AG09319 (cell line): Measurements from ENCODE around the gene PRRG1.
"Not testable (repeated sequence)": the region's sequence is repeated elsewhere in the genome, so short reads cannot be mapped to it uniquely, and the experiment has no call there.

Experiments used
- DNase-seq: peaks from one replicate; pipeline ENCODE4 v3.0.0-alpha.2; 2010; ENCODE audit warnings: low read depth; ENCODE audit errors: extremely low read depth
- CTCF ChIP-seq: IDR thresholded peaks from 2 replicates; pipeline ENCODE4 v1.5.1; 2011; ENCODE audit warnings: low read depth, mild to moderate bottlenecking, inconsistent platforms, low read length, moderate library complexity

The PRRG1 gene

GRCh38 chrX:37441377-37441776, 92.2 kb downstream of the PRRG1 start:
- no peak for DNase-seq
- no peak for TF ChIP-seq CTCF

- no peak for DNase-seq
- no peak for TF ChIP-seq CTCF
Measured at GRCh38 chrX:37445182-37445581, 96.0 kb downstream of the PRRG1 start.

- TF ChIP-seq CTCF, result no peak
- no peak for DNase-seq
Measured at GRCh38 chrX:37453821-37454220, 104.7 kb downstream of the PRRG1 start.

GRCh38 chrX:37454537-37455285, 105.5 kb downstream of the PRRG1 start:
- no peak for DNase-seq
- no peak for TF ChIP-seq CTCF

- no peak for TF ChIP-seq CTCF
- no peak for DNase-seq
Measured at GRCh38 chrX:37455381-37455780, 106.2 kb downstream of the PRRG1 start.

- DNase-seq, result not testable (repeated sequence)
Measured at GRCh38 chrX:37460285-37460684, 111.1 kb downstream of the PRRG1 start.

- TF ChIP-seq CTCF, result no peak
- DNase-seq, result no peak
Measured at GRCh38 chrX:37462346-37462745, 113.2 kb downstream of the PRRG1 start.
